GM06990 (cell line): ENCODE data around the gene OSM.

Source experiments
- DNase-seq: peaks from one replicate; pipeline ENCODE4 v3.0.0-alpha.2; 2011; ENCODE audit not compliant: insufficient read length; ENCODE audit errors: extremely low read depth
- H3K27me3 ChIP-seq: replicated peaks from 2 replicates; pipeline ENCODE4 v1.6.0; 2011; ENCODE audit warnings: low read length; ENCODE audit not compliant: control insufficient read depth, insufficient read depth
- H3K36me3 ChIP-seq: 2 replicates; pipeline ENCODE4 v1.5.1; 2011; ENCODE audit warnings: low read length; ENCODE audit not compliant: control insufficient read depth, insufficient read depth
- H3K4me3 ChIP-seq: replicated peaks from 2 replicates; pipeline ENCODE4 v1.5.1; 2011; ENCODE audit warnings: low read depth, mild to moderate bottlenecking, control low read depth, low read length
- CTCF ChIP-seq: IDR thresholded peaks from 2 replicates; pipeline ENCODE4 v1.5.1; 2011; ENCODE audit warnings: low read length, control low read depth, mild to moderate bottlenecking, inconsistent platforms; ENCODE audit not compliant: insufficient read depth, poor library complexity, severe bottlenecking

Gene OSM

DNA sequence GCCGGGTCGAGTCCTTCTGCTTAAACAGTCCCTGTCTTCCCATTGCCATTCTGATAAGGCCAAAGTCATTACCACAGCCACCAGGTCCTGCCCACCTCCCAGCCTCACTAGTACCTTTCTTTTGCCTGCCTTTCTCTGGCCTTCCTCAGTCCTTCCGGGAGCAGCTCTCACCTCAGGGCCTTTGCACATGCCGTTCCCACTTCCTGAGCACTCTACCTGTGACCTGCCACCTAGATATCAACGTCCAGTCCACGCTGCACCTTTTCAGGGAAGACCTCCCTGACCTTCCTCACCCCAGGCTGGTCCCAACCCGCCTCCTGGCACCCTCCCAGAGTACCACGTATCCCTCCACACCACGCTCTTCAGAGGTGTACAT is 7.8 kb upstream of the OSM start:
- H3K36me3 ChIP-seq = no peaks in the 10 kb centered on the region; the same call in none of the 2 replicates
- DNase-seq = no peak
- H3K27me3 ChIP-seq = no peaks in the 10 kb centered on the region; the same call in 1 of the 2 replicates
- H3K4me3 ChIP-seq = no peak overlapping the region
- no peak for TF ChIP-seq CTCF

DNA sequence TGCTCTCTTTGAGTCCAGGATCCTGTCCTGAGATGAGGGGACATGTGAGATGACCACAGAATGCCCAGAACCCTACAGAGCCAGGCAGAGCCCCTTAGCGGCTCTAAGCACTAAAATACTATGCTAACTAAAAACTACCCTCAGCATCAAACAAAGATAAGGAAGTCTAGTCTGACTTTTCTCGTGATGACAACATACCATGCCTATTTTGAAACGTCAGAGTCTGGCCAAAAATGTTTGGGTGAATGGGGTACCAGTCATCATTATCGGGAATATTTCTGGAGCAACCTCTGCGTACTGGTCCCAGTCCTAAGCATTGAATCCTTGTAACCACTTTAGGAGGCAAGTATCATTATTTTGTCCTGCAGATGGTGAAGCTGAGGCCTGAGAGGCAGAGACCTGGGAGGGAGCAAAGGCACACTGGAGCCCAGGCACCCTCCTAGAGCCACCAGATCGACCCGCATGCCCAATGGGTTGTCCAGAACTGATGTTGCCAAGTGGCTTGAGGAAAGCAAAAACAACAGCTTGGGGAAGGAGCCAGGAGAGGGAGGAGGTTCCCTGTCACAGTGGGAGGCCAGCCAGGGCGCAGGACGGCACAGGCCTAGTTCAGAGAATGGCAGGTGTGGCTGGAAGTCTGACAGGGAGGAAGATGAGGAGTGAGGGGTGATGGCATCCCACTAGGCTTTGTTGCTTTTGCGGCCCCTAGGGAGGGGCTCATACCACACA is 7.2 kb upstream of the OSM start:
- Histone ChIP-seq H3K27me3 (no peaks in the 10 kb centered on the region), H3K36me3 (no peaks in the 10 kb centered on the region; the same call in none of the 2 replicates), H3K4me3 (no peak overlapping the region)
- no peak for TF ChIP-seq CTCF
- no peak for DNase-seq

GRCh38 chr22:30272781-30273601 is 6.3 kb upstream of the OSM start:
- no peak for TF ChIP-seq CTCF
- no peak overlapping the region for H3K4me3 ChIP-seq
- DNase-seq = no peak
- H3K27me3 ChIP-seq = no peaks in the 10 kb centered on the region
- H3K36me3 ChIP-seq = no peaks in the 10 kb centered on the region; the same call in none of the 2 replicates

GRCh38 chr22:30270832-30271231 is 4.2 kb upstream of the OSM start:
- Histone ChIP-seq H3K4me3 (no peak overlapping the region), H3K36me3 (no peaks in the 10 kb centered on the region; the same call in none of the 2 replicates), H3K27me3 (no peaks in the 10 kb centered on the region)
- no peak for TF ChIP-seq CTCF
- DNase-seq = no peak

DNA sequence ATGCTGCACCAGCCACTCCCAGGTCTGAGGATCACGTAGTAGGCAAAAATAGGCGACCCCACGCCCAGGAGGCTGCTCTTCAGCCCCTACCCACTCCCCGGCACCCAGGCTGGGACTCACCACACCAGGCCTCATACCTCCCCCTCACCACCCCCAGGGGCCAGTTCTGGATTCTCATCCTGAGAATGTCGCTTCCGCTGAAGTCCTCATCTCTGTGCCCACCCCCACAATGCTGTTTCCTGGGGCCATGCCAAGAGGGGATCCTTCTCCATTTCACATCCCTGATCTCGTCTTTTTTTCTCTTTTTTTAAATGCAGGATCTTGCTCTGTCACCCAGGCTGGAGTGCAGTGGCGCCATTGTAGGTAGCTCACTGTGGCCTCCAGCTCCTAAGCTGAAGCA is 1.7 kb upstream of the OSM start:
- no peaks in the 10 kb centered on the region; the same call in none of the 2 replicates for H3K36me3 ChIP-seq
- H3K27me3 ChIP-seq = no peaks in the 10 kb centered on the region
- TF ChIP-seq CTCF = no peak
- H3K4me3 ChIP-seq = no peak overlapping the region
- no peak for DNase-seq
